Tibial artery (tissue), 4 donors: ENCODE results near the gene ACOXL.

Experiments
- DNase-seq, 2 donors: peaks; one replicate each; pipeline ENCODE4 v3.0.0-alpha.2; 2019
- H3K27ac ChIP-seq, 2 donors: fragments of 200-600 bp; sonication (generic) in 1 of 2; 1 replicate in 1 of 2; 2 replicates in 1 of 2; pipeline ENCODE4 v1.5.1; 2018 to 2019; ENCODE audit warnings: mild to moderate bottlenecking in 1 of 2
- H3K27me3 ChIP-seq, 2 donors: fragments of 200-600 bp; sonication (generic) in 1 of 2; one replicate each; pipeline versions ENCODE4 v1.5.1 to v1.6.0; 2016 to 2019
- H3K36me3 ChIP-seq, 3 donors: fragments of 200-600 bp; sonication (generic) in 2 of 3; one replicate each; pipeline ENCODE4 v1.5.1; 2016 to 2019; ENCODE audit warnings: mild to moderate bottlenecking in 2 of 3
- H3K4me1 ChIP-seq, 4 donors: fragments of 200-600 bp; sonication (generic) in 2 of 4; 1 replicate in 3 of 4; 2 replicates in 1 of 4; pipeline ENCODE4 v1.5.1; 2016 to 2019
- H3K4me3 ChIP-seq, 2 donors: fragments of 200-600 bp; sonication (generic) in 1 of 2; 1 replicate in 1 of 2; 2 replicates in 1 of 2; pipeline ENCODE4 v1.5.1; 2018 to 2019; ENCODE audit warnings: mild to moderate bottlenecking in 2 of 2
- H3K9me3 ChIP-seq, 3 donors: fragments of 200-600 bp; sonication (generic) in 1 of 3; one replicate each; pipeline ENCODE4 v1.5.1; 2016 to 2019
- CTCF ChIP-seq, 2 experiments: fragments of 200-600 bp in 1 of 2; fragments of 450-650 bp in 1 of 2; IDR thresholded peaks; one replicate each; pipeline ENCODE4 v1.5.1; 2017 to 2019; ENCODE audit warnings: antibody characterized with exemption in 2 of 2, mild to moderate bottlenecking in 1 of 2, moderate library complexity in 1 of 2
- intact Hi-C: fragments of 100-400 bp; cut with DNase I; formaldehyde crosslinking; loops from one replicate; pipeline ENCODE4 v1.15.0; 2023; ENCODE audit warnings: low total_unique reads

The ACOXL gene

GRCh38 chr2:110868971-110869370, 136.6 kb downstream of the ACOXL start:
- intact Hi-C loops, result no loop called here
- Histone ChIP-seq H3K27ac (no peak overlapping the region), H3K4me1 (no peaks in the 10 kb centered on the region), H3K36me3 (no peaks in the 10 kb centered on the region), H3K9me3 (no peaks in the 10 kb centered on the region), H3K4me3 (no peak overlapping the region), H3K27me3 (peaks cover 0 to 17% of the 10 kb centered on the region in 2 donors)
- no peak for TF ChIP-seq CTCF (IDR thresholded peaks at IDR 0.05)
- no peak for DNase-seq

- DNase-seq, result no peak
These were observed 137.4 kb downstream of the ACOXL start for GRCh38 chr2:110869472-110870446.

GRCh38 chr2:110870545-110870944, 138.2 kb downstream of the ACOXL start:
- intact Hi-C loops, result no loop called here
- Histone ChIP-seq H3K36me3 (no peaks in the 10 kb centered on the region), H3K27ac (no peak overlapping the region), H3K4me3 (no peak overlapping the region), H3K4me1 (no peaks in the 10 kb centered on the region), H3K27me3 (peaks cover 0 to 17% of the 10 kb centered on the region in 2 donors), H3K9me3 (no peaks in the 10 kb centered on the region)
- no peak for TF ChIP-seq CTCF (IDR thresholded peaks at IDR 0.05)
- no peak for DNase-seq

More at GRCh38 chr2:110869472-110870446, 137.4 kb downstream of the ACOXL start:
- Histone ChIP-seq H3K27ac (no peak overlapping the region), H3K27me3 (peaks cover 0 to 17% of the 10 kb centered on the region in 2 donors), H3K4me3 (no peak overlapping the region), H3K4me1 (no peaks in the 10 kb centered on the region), H3K36me3 (no peaks in the 10 kb centered on the region), H3K9me3 (no peaks in the 10 kb centered on the region)
- intact Hi-C loops, result no loop called here
- TF ChIP-seq CTCF (IDR thresholded peaks at IDR 0.05), result no peak

GRCh38 chr2:110871637-110872036, 139.3 kb downstream of the ACOXL start:
- intact Hi-C loops, result no loop called here
- no peaks in the 10 kb centered on the region for H3K9me3 ChIP-seq
- no peaks in the 10 kb centered on the region for H3K36me3 ChIP-seq
- TF ChIP-seq CTCF (IDR thresholded peaks at IDR 0.05), result no peak
- peaks cover 0 to 14% of the 10 kb centered on the region in 2 donors for H3K27me3 ChIP-seq
- DNase-seq, result no peak
- no peak overlapping the region for H3K27ac ChIP-seq
- H3K4me3 ChIP-seq, result no peak overlapping the region
- no peaks in the 10 kb centered on the region for H3K4me1 ChIP-seq

- DNase-seq, result no peak
- Histone ChIP-seq H3K4me3 (no peak overlapping the region), H3K27ac (no peak overlapping the region), H3K9me3 (no peaks in the 10 kb centered on the region), H3K4me1 (no peaks in the 10 kb centered on the region), H3K27me3 (peaks cover 0 to 9% of the 10 kb centered on the region in 2 donors), H3K36me3 (no peaks in the 10 kb centered on the region)
- intact Hi-C loops, result no loop called here
- no peak for TF ChIP-seq CTCF (IDR thresholded peaks at IDR 0.05)
These were observed 140.1 kb downstream of the ACOXL start for GRCh38 chr2:110872521-110872920.
